ENCODE measurements around the gene CTRB2.

Gene CTRB2

GRCh38 chr16:75206749-75207451 lies at the start of gene CTRB2:
CTRB2 (minus strand) TSS chr16:75207161; CDS start chr16:75207141, 20 bp downstream.
- Mint-ChIP-seq H3K4me3 (no peak within 1 kb of the TSS), H3K36me3 (ENCODE audit: low read depth) (no peaks in the 10 kb centered on the region)
- no peak for ATAC-seq

GRCh38 chr16:75256059-75256571 lies 49.2 kb upstream of the CTRB2 start:
- Mint-ChIP-seq H3K9me3 (no peaks in the 10 kb centered on the region), H3K4me1 (peaks cover 3% of the 10 kb centered on the region), H3K27me3 (peaks cover 43% of the 10 kb centered on the region), H3K36me3 (ENCODE audit: low read depth) (no peaks in the 10 kb centered on the region), H3K4me3 (no peak overlapping the region), H3K27ac (no peak overlapping the region)
- no peak for ATAC-seq
- DNase-seq, result no peak

More at GRCh38 chr16:75206749-75207451, at the start of gene CTRB2:
- Mint-ChIP-seq H3K27me3 (no peaks in the 10 kb centered on the region), H3K4me1 (no peaks in the 10 kb centered on the region), H3K9me3 (no peaks in the 10 kb centered on the region), H3K27ac (no peak within 1 kb of the TSS)
- DNase-seq, result no peak

- ATAC-seq (no peak), DNase-seq (no peak)
- Mint-ChIP-seq H3K27ac (no peak overlapping the region), H3K36me3 (ENCODE audit: low read depth) (no peaks in the 10 kb centered on the region), H3K27me3 (peaks cover 54% of the 10 kb centered on the region), H3K4me3 (no peak overlapping the region), H3K9me3 (no peaks in the 10 kb centered on the region), H3K4me1 (peaks cover 6% of the 10 kb centered on the region)
These were observed 47.4 kb upstream of the CTRB2 start for GRCh38 chr16:75254359-75254837.

- Mint-ChIP-seq H3K4me3 (no peak overlapping the region), H3K27ac (no peak overlapping the region), H3K27me3 (peaks cover 49% of the 10 kb centered on the region), H3K4me1 (peaks cover 6% of the 10 kb centered on the region), H3K36me3 (ENCODE audit: low read depth) (no peaks in the 10 kb centered on the region), H3K9me3 (no peaks in the 10 kb centered on the region)
- ATAC-seq, result no peak
- no peak for DNase-seq
These were observed 46.3 kb upstream of the CTRB2 start for GRCh38 chr16:75252946-75253911.

GRCh38 chr16:75252049-75252864 lies 45.3 kb upstream of the CTRB2 start:
- Mint-ChIP-seq H3K36me3 (ENCODE audit: low read depth) (no peaks in the 10 kb centered on the region), H3K27me3 (peaks cover 49% of the 10 kb centered on the region), H3K4me1 (peaks cover 6% of the 10 kb centered on the region), H3K27ac (no peak overlapping the region), H3K4me3 (peak overlapping the region; percentile 59), H3K9me3 (no peaks in the 10 kb centered on the region)
- DNase-seq, result no peak
- ATAC-seq, result no peak

DNA sequence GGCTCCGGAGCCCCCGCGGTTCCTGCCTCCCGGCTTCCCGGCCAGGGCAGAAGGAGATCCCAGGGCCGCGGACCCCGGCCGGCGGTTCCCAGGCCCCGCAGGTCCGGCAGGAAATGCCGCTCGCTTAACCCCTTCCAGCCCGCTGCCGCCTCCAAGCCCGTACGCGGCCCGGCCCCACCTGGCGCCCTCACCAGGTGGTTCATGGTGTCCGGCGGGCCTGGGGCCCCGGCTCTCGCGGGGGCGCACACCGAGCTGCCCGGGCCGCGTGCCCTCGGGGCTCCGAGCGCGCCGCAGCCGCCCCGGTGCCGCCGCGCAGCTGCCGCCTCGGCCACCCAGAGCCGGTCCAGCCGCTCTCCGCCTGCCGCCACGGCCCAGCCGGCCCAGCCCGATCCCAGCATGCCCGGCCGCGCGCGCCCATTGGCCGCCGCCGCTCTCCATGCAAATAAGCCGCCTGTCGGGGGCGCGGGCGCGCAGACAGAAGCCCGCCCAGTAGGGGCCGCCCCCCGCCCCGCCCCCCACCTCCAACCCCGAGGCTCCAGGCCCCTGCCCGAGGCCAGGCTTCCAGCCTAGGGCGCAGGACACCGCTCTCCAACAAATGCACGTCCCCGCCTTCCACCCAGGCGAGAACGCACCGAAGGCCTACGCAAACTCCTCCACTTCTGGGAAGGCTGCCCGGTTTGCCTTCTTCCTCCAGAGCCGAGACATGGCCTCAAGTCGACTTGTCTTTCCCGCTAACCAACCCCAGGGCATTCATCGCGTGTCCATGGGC lies 44.5 kb upstream of the CTRB2 start, which contains the start of gene BCAR1:
TSS of gene BCAR1 (minus strand) at position 345 of the 769 bp plus-strand sequence. CDS start at position 203, 142 bp downstream.
- Mint-ChIP-seq H3K4me3 (peak within 1 kb of the TSS; percentile 59), H3K36me3 (ENCODE audit: low read depth) (no peaks in the 10 kb centered on the region), H3K27me3 (peaks cover 55% of the 10 kb centered on the region), H3K9me3 (no peaks in the 10 kb centered on the region), H3K4me1 (peaks cover 6% of the 10 kb centered on the region), H3K27ac (no peak within 1 kb of the TSS)
- ATAC-seq (peak; percentile 54), DNase-seq (peak; percentile 32)

DNA sequence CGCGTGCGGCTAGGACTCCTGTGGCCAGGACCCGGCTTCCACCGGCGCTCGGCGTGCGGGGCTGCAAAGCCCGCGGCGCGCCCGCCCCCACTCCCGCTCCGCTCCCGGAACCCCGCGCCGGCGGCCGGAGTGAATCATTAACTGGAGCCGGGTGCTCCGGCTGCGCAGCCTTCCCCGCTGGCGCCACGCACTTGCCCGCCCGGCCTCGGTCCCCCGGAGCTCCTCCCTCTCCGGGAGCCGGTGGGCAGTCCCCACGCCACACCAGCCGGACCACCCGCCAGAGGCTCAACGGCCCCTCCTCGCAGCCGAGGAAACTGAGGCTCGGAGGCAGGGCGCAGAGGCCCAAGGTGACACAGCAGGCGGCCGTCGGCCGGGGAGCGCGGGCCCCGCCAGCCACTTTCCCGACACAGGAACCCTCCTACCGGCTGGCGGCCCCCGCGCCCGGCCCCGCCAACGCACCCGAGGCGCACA lies 43.9 kb upstream of the CTRB2 start:
- H3K27ac Mint-ChIP-seq, result no peak overlapping the region
- peak overlapping the region; percentile 40 for H3K4me3 Mint-ChIP-seq
- no peak for DNase-seq
- H3K36me3 Mint-ChIP-seq (ENCODE audit: low read depth), result no peaks in the 10 kb centered on the region
- no peak for ATAC-seq
- peaks cover 6% of the 10 kb centered on the region for H3K4me1 Mint-ChIP-seq
- H3K27me3 Mint-ChIP-seq, result peaks cover 58% of the 10 kb centered on the region
- H3K9me3 Mint-ChIP-seq, result no peaks in the 10 kb centered on the region

DNA sequence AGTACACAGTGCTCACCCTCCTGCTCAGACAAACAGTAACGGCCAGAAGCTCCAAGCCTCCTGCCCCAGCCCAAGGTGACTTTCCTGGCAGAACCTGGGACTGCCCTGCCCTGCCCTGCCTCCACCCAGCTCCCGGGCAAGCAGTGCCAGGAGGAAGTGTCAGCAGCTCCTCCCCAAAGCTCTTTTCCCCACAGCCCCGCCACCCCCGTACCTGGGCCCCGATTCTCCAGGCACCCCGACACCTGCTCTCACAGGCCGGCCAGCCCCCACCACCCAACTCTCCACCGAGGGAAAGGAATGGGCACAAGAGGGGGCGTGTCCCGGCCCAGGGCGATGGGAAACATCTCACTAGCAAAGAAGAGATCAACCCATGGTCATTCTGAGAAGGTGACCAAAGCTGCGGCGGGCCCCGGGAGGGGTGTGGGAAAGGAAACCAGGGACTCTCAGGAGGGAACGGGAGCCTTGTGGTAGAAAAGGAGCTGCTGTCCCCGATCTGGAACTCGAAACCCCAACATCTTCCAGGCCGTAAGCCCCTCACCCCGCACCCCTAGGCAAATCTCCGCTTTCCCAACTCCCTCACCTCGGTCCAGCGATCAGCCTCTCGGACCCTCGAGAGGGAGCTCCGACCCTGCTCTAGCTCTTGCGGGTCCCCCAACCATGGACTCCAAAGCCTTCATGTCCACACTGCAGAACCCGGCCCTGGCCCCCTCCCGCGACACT lies 43.3 kb upstream of the CTRB2 start:
- H3K36me3 Mint-ChIP-seq (ENCODE audit: low read depth), result no peaks in the 10 kb centered on the region
- H3K27ac Mint-ChIP-seq, result no peak overlapping the region
- no peak for ATAC-seq
- peaks cover 6% of the 10 kb centered on the region for H3K4me1 Mint-ChIP-seq
- peak overlapping the region; percentile 40 for H3K4me3 Mint-ChIP-seq
- no peak for DNase-seq
- H3K27me3 Mint-ChIP-seq, result peaks cover 57% of the 10 kb centered on the region
- no peaks in the 10 kb centered on the region for H3K9me3 Mint-ChIP-seq

DNA sequence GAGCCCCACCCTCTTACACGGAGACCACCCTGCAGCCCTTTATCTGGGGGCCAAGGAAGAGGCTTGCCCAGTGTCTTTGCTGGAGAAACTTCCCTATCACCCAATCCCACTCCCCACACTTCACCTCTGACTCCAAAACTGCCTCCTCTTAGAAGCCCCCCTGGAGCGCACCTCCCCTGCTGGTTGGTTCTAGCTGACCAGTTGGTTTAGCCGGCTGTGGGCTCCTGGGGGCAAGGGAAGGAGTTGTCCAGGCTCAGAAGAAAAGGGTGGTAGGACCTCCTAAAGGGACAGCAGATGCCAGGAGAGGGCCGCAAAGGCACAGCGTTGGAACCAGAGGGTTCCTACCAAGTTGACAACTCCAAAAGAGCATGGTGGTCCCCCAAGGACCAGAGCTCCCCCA lies 42.5 kb upstream of the CTRB2 start:
- Mint-ChIP-seq H3K4me1 (peaks cover 9% of the 10 kb centered on the region), H3K27me3 (peaks cover 49% of the 10 kb centered on the region), H3K36me3 (ENCODE audit: low read depth) (no peaks in the 10 kb centered on the region), H3K27ac (no peak overlapping the region), H3K9me3 (no peaks in the 10 kb centered on the region), H3K4me3 (no peak overlapping the region)
- ATAC-seq, result no peak
- no peak for DNase-seq

- Mint-ChIP-seq H3K27me3 (peaks cover 44% of the 10 kb centered on the region), H3K36me3 (ENCODE audit: low read depth) (no peaks in the 10 kb centered on the region), H3K27ac (no peak overlapping the region), H3K4me1 (peaks cover 9% of the 10 kb centered on the region), H3K4me3 (no peak overlapping the region), H3K9me3 (no peaks in the 10 kb centered on the region)
- ATAC-seq (no peak), DNase-seq (no peak)
These were observed 41.8 kb upstream of the CTRB2 start for GRCh38 chr16:75248536-75249380.

- H3K4me3 Mint-ChIP-seq, result no peak overlapping the region
- H3K27ac Mint-ChIP-seq, result no peak overlapping the region
- ATAC-seq, result no peak
- H3K27me3 Mint-ChIP-seq, result peaks cover 43% of the 10 kb centered on the region
- no peak for DNase-seq
- H3K4me1 Mint-ChIP-seq, result peaks cover 9% of the 10 kb centered on the region
- no peaks in the 10 kb centered on the region for H3K36me3 Mint-ChIP-seq (ENCODE audit: low read depth)
- no peaks in the 10 kb centered on the region for H3K9me3 Mint-ChIP-seq
These were observed 41.2 kb upstream of the CTRB2 start for GRCh38 chr16:75248142-75248535.

DNA sequence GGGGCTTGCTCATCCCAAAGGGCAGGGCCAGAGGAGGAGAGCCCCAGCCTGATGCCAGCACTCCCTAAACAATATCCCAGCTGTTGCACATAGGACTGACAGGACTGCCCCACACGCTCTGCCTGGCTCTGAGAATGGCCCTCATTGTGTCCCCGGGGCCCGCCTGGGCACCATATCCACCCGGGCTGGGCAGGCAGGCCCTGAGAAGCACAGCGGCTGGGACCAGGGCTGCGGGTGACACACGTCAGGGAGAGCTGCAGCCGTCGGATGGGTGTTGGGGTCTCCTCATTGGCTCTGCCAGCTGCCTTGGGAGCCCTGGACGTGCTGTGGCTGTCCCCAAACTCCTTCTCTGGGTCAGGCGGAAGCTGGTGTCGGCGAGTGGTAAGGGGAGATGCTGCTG lies 40.3 kb upstream of the CTRB2 start:
- no peak for DNase-seq
- no peak for ATAC-seq
- peaks cover 36% of the 10 kb centered on the region for H3K27me3 Mint-ChIP-seq
- H3K9me3 Mint-ChIP-seq, result no peaks in the 10 kb centered on the region
- H3K36me3 Mint-ChIP-seq (ENCODE audit: low read depth), result no peaks in the 10 kb centered on the region
- H3K27ac Mint-ChIP-seq, result no peak overlapping the region
- H3K4me1 Mint-ChIP-seq, result peaks cover 9% of the 10 kb centered on the region
- H3K4me3 Mint-ChIP-seq, result no peak overlapping the region

Data from activated naive CD8-positive, alpha-beta T cell treated with anti-CD3 and anti-CD28 coated beads, Interleukin-2, amount 50 U/mL, for 24 hours (primary cell).